Heart left ventricle (tissue), 13 donors: Measurements from ENCODE around the gene SMYD5.

Experiments
- CTCF ChIP-seq, 12 donors: fragments of 200-600 bp; sonication (generic) in 4 of 12; IDR thresholded peaks; one replicate each; pipeline versions ENCODE4 v1.5.0 to v1.8.0; 2018 to 2022; ENCODE audit warnings: antibody characterized with exemption in 12 of 12, mild to moderate bottlenecking in 5 of 12
- POLR2A ChIP-seq, 2 donors: fragments of 450-650 bp; IDR thresholded peaks; one replicate each; pipeline ENCODE4 v1.6.1; 2017; ENCODE audit warnings: antibody characterized with exemption in 2 of 2, mild to moderate bottlenecking in 2 of 2, moderate library complexity in 2 of 2
- donor health status: ischemic (EF 13 %, LVEDD 7.1; RV severe dilation, severe dysfunction).
- donor health status: DM: no; HTN: yes; CAD: no.
- donor health status: DM: no; HTN: no; CAD: no.
- donor health status: ischemic (EF 25% LVEDD 6.9; RV normal size, moderate dysfunction).
- donor health status: ischemic (EF 25% LVEDD 5.7; RV mildly dilated, moderate dysfunction).
- donor health status: ischemic (EF 35%, LVEDD 5.7; RV mildly dilated, moderate dysfunction).
- donor health status: nonischemic (EF 11% LVEDD 7.7; RV severe dilation, severe dysfunction).
- donor health status: DM: yes; HTN: yes; CAD: no.
- donor health status: PGD.
- donor health status: ischemic (EF 29% LVEDD 5.4; RV normal size, mild dysfunction).
- donor health status: nonischemic (EF 23%, LVEDD 6.1; RV moderate dilation, normal function).

GRCh38 chr2:73260338-73260984, 46.4 kb downstream of the SMYD5 start:
- TF ChIP-seq POLR2A (IDR thresholded peaks at IDR 0.05) (no peak), CTCF (IDR thresholded peaks at IDR 0.05) (peak; percentile 19 to 58 (median 43))
